ENCODE data around the gene SKI. TPM values are rescaled to one million over a fixed set of nuclear protein-coding genes. Genes with fewer than 3 reads are reported as not detected.
A peak's percentile ranks its signal among the peaks of the same experiment; 100 is the strongest.

SKI gene
- total RNA-seq, result 90.0 TPM
- long read RNA-seq, full-length matches to known transcripts, result 1 of 43 reads
- long read RNA-seq, partial matches to known transcripts, result 28 of 43 reads
- long read RNA-seq, other reads (novel, unspliced or antisense), result 14 of 43 reads

GRCh38 chr1:2228157-2228594, at the start of gene SKI:
TSS of gene SKI (plus strand) at chr1:2228319. CDS start at chr1:2228767, 448 bp downstream.
- DNase-seq (no peak), ATAC-seq (no peak)
- Histone ChIP-seq H3K4me1 (peaks cover 48% of the 10 kb centered on the region), H3K27ac (peak within 1 kb of the TSS; percentile 98), H3K27me3 (ENCODE audit: low read depth) (no peaks in the 10 kb centered on the region), H3K9me3 (no peaks in the 10 kb centered on the region), H3K4me3 (peak within 1 kb of the TSS; percentile 64), H3K36me3 (no peaks in the 10 kb centered on the region)
- intact Hi-C loops (cut with DNase I), result no loop called here
- TF ChIP-seq, protein P1, sequence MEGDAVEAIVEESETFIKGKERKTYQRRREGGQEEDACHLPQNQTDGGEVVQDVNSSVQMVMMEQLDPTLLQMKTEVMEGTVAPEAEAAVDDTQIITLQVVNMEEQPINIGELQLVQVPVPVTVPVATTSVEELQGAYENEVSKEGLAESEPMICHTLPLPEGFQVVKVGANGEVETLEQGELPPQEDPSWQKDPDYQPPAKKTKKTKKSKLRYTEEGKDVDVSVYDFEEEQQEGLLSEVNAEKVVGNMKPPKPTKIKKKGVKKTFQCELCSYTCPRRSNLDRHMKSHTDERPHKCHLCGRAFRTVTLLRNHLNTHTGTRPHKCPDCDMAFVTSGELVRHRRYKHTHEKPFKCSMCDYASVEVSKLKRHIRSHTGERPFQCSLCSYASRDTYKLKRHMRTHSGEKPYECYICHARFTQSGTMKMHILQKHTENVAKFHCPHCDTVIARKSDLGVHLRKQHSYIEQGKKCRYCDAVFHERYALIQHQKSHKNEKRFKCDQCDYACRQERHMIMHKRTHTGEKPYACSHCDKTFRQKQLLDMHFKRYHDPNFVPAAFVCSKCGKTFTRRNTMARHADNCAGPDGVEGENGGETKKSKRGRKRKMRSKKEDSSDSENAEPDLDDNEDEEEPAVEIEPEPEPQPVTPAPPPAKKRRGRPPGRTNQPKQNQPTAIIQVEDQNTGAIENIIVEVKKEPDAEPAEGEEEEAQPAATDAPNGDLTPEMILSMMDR (IDR thresholded peaks at IDR 0.05), result no peak

DNA sequence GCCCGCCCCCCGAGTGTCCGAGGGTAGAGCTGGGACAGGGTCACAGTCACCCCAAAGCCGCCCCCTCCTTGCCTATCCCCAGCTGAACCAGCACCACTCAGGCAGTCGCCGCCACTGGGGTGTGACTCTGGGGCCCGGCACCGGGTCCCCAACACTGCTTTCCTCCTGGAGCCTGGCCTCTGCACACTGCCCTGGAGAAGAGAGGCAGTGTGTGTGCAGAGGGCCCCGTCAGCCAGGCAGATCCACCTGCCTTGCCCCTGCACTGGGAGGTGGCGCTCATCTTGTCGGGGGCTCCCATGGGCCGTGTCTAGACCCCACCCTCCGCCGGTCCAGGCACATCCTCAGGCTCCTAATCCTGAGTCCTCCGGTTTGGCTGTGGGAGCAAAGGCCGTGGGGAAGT, 49.2 kb upstream of the SKI start:
- intact Hi-C loops (cut with DNase I), result no loop called here
- no peaks in the 10 kb centered on the region for H3K4me1 ChIP-seq
- H3K27me3 ChIP-seq (ENCODE audit: low read depth), result no peaks in the 10 kb centered on the region
- no peak overlapping the region for H3K27ac ChIP-seq
- TF ChIP-seq, protein P1 (IDR thresholded peaks at IDR 0.05), result no peak
- peaks cover 17% of the 10 kb centered on the region for H3K36me3 ChIP-seq
- DNase-seq (no peak), ATAC-seq (no peak)
- no peaks in the 10 kb centered on the region for H3K9me3 ChIP-seq
- H3K4me3 ChIP-seq, result no peak overlapping the region

DNA sequence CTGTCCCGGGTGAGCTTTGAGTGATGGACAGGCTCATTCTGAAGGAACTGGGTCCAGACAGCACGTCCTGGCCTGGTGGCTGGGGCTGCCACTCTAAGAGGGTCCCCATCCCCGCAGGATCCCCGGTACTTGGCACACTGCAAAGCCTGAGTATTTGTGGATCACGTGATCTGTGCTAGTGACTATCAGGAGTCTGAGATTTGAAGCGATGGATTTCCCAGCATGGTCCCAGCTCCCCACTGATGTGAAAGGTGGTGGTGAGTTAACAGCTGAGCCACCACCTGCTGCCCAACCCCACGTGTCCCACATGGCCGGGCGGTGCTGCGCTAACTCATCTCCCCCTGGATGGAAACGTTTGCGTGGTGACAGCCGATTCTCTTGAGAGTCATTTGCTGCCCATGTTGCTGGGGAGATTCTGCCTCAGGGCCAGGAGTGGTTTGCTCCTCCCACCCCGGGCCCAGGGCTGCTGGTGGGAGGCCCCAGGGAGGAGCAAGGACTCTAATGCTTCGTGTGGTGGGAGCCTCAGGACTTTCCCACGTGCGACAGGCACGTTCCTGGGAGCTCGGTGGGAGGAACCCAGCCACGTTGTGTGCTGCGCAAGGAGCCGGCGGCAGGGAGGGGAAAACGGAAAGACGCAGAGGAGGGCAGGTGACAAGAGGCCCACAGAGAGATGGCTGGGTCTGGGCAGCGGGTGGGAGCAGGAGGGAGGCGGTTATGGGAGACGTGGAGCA, 48.7 kb upstream of the SKI start:
- Histone ChIP-seq H3K36me3 (peaks cover 21% of the 10 kb centered on the region), H3K9me3 (no peaks in the 10 kb centered on the region), H3K4me3 (no peak overlapping the region), H3K27ac (no peak overlapping the region), H3K27me3 (ENCODE audit: low read depth) (no peaks in the 10 kb centered on the region), H3K4me1 (no peaks in the 10 kb centered on the region)
- no peak for DNase-seq
- intact Hi-C loops (cut with DNase I), result no loop called here
- no peak for ATAC-seq
- TF ChIP-seq, protein P1 (IDR thresholded peaks at IDR 0.05), result no peak

GRCh38 chr1:2180297-2181245, 47.5 kb upstream of the SKI start:
- H3K27ac ChIP-seq, result no peak overlapping the region
- intact Hi-C loops (cut with DNase I), result no loop called here
- H3K4me1 ChIP-seq, result no peaks in the 10 kb centered on the region
- H3K9me3 ChIP-seq, result no peaks in the 10 kb centered on the region
- TF ChIP-seq, protein P1 (IDR thresholded peaks at IDR 0.05), result no peak
- DNase-seq (no peak), ATAC-seq (no peak)
- H3K27me3 ChIP-seq (ENCODE audit: low read depth), result no peaks in the 10 kb centered on the region
- peaks cover 29% of the 10 kb centered on the region for H3K36me3 ChIP-seq
- H3K4me3 ChIP-seq, result no peak overlapping the region

DNA sequence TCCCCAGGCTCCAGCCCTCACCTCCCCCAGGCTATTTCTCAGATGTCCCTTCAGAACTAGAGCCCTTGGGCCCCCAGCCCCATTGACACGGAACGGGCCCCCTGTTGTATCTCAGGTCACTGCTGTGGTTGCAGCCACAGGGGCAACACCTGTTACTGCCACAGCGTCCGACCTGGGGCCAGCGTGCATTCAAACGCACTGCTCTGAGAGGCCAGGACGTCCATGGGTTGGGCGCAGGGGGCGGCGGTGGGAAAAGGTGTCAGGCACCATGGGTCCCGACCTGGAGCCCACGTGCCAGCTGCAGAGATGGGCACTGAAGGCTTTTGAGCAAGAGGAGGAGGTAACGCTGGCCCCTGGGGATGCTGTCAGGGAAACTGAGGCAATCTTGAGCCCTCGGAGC, 46.8 kb upstream of the SKI start:
- ATAC-seq (no peak), DNase-seq (no peak)
- TF ChIP-seq, protein P1 (IDR thresholded peaks at IDR 0.05), result no peak
- intact Hi-C loops (cut with DNase I), result no loop called here
- H3K27me3 ChIP-seq (ENCODE audit: low read depth), result no peaks in the 10 kb centered on the region
- peaks cover 32% of the 10 kb centered on the region for H3K36me3 ChIP-seq
- no peak overlapping the region for H3K4me3 ChIP-seq
- H3K4me1 ChIP-seq, result no peaks in the 10 kb centered on the region
- no peaks in the 10 kb centered on the region for H3K9me3 ChIP-seq
- no peak overlapping the region for H3K27ac ChIP-seq

Data from lower lobe of right lung (tissue), 2 donors.